G401 (cell line): ENCODE data around the gene TMEM59. TPM values are rescaled to one million over a fixed set of nuclear protein-coding genes. Genes with fewer than 3 reads are reported as not detected.
"Not testable (repeated sequence)": the region's sequence is repeated elsewhere in the genome, so short reads cannot be mapped to it uniquely, and the experiment has no call there.

Experiments
- DNase-seq: peaks from one replicate; pipeline ENCODE4 v3.0.0-alpha.2; 2015; ENCODE audit warnings: low spot score
- in situ Hi-C: cut with HindIII; loops from 2 replicates; pipeline ENCODE4 v1.10.0; 2016; ENCODE audit warnings: low sequenced_read_pairs, mixed read lengths
- total RNA-seq: library from RNA; depleted of rRNA; stranded (reverse); fragments of >200 nt; shearing (Covaris generic); gene quantifications from 2 replicates; pipeline ENCODE4 v1.2.3, GENCODE V29; 2014

TMEM59 gene
- total RNA-seq, 1 experiment from 2014 or later: 126 TPM

DNA sequence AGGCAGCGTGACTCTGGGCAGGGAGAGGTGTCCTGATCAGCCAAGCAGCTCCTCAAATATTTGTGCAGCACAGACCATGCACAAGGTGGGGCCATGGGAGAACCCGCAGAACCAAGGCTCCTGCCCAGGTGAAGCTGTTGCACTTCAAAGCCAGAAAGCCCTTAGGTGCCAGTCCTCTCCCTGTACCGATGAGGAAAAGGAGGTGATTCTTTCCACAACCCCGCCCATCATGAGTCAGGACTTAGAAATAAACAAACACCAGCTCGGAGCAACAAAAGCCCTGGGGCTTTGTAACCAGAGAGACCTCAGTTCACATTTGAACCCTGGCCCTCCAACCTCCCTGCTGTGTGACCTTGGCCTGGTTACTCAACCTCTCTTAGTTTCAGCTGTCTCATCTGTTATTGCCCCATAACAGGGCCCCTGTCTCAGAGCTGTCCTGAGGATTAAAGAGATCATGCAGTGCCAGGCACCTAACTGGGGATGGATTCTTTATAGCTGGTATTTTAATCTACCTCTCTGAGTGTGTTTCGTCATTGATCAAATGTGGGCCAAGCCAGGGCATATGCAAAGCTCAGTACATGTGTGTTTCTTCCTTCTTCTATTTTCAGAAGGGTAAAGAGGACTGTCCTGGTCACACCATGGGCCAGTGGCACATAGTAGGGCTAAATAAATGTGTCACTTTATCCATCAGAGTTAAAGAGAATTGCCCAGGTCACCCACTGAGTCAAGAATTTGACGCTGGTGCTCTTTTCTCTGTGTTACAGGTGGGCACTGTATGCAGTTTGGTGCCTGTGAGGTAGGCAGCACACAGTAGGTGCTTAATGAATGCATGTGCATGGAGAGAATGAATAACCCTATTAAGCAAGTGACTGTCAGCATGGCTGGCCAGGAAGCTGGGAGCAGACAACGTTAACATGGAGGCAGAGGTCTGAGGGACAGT is 36.4 kb downstream of the TMEM59 start:
- DNase-seq: no peak
- in situ Hi-C loops: no loop called here

DNA sequence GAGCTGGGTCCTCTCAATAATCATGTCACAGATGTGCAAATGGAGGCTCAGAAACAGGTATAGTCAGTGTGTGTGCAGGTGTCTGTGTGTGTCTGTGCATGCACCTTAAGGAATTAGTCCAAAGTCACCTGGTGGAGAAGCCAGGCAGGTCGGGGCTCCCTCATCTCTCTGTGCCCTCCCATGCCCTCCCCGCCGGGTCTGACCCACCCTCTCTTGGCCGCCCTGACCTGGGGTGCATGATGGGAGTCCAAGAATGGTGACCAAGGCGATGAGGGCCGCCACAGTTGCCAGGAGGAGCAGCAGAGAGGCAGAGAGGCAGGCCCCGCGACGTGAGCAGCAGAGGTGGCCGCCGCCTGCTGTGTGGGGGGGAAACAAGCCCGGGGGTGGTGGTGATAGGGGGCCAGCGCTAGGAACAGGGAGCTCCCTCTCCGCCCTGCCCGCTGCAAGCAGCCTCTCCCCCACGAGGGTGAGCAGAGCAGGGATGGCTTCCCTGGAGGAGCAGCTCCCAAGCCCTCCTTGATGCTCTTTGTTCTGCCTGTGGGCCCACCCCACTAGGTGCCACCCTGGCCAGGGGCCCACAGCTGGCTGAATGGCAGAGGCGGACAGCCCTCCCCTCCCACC is 38.9 kb downstream of the TMEM59 start:
- in situ Hi-C loops: no loop called here
- no peak for DNase-seq

DNA sequence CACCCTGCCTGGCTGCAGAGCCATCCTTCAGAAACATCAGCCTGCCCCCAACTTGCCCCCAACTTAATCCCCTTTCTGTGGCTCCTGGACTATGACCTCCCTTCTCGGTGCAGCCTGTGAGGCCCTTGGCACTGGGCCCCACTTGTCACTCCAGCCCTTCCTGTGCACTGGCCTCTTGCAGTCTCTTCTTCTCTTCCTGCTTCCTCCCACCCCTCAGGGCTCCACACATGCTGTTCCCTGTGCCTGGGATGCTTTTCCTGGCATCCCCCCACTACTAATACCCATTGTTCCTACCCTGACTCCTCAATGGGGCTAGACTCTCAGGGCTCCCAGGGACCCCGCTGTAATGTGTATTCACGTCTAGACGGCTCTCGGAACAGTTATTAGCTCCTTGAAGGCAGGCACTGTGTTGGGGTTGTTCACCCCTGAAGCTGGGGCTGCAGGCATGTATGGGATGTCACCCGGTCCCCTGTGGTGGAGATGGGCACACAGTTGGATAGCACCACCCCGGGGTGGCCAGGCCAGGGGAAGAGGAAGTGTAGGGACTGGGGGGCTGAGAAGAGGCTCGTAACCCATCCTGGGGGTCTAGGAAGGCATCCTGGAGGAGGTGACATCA is 39.5 kb downstream of the TMEM59 start:
- in situ Hi-C loops: no loop called here
- DNase-seq: no peak

DNA sequence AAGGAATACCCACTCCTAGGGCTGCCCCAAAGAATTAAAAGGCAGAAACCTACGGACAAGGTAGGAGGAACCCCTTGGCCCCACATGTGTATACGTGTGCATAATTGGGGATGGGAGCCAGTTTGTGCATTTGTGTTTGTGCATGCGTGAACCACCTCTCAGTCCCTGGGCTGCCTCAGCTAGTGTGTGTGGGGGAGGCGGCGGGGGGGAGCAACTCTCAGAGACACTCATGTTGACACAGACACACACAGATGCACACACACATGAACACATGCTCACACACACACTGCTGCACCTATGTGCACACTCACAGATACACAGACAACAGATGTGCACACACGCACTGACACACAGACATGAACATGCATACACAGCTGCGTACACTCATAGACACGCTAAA is 40.1 kb downstream of the TMEM59 start:
- in situ Hi-C loops: no loop called here
- DNase-seq: no peak

DNA sequence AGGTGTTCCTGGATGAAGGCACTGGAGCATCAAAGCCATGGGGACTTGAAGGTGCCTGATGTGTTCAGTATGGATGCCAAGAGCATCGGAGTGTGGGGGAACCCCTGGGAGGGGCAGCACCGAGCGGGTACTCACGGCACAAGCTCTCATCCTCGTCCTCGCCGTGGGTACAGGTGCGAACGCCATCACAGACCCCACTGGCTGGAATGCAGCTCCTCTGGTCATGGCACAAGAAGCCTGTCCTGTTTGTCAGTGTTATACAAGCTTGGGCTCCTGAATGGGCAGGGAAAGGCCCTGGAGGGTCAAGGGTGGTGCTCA is 41.0 kb downstream of the TMEM59 start:
- in situ Hi-C loops: no loop called here
- no peak for DNase-seq

DNA sequence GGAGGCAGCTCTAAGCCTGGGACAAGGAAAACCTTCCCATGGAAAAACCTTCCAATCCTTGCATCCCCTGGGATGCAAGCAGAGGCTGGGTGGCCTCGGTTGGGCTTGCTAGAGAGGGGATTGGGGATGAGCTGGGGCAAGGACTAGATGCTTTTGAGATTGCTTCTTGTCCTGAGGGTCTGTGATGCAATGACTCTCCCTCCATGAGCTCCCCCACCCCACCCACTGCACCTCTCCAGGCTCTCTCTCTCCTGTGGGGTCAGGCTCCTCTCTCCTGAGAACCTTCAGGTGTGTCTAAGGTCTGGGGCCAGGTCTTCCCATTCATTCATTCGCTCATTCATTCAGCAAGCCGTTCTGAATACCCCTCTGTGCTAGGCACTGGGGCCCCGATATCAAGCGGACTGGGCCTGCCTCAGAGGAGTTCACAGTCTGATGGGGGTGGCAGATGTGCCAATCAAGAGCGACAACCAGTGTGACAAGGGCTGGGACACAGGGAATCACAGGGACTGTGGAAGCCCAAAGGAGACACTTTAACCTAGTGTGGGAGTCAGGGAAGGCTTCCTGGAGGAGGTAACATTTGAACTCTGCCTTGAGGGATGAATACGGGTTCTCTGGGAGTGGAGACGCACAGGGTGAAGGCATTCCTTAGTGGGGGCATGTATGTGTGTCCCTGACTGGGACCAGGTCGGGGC is 41.5 kb downstream of the TMEM59 start:
- no peak for DNase-seq
- in situ Hi-C loops: no loop called here

DNA sequence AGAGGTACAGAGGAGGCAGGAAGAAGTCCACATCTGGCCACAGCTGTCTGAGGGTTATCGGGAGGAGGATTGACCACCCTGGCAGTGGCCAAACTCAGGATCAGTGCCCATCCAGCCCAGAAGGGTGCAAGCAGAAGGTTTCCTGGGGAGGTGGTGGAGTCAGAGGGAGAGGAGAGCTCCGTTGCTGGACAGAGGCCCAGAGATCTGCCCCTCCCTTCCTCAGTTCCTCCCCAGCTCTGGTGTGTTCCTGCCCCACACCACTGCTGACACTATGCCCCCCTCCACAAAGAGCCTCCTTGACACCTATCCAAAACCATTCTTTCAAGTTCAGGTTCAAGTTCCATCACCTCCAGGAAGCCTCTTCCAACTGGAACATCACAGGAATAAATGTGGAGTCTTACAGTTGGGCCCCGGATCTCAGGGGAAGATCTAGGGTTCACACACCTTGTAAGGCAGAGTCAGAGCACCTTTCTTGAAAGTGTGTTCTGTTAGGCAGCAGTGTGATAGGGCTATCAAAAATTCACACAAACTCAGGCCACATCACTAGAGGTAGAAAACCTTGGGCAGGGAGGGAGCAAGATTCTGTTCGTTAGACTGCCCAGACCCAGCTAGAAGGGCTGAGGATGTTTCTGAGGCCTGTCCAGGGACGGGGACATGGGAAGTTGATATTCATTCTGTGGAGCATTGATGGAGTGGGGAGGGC is 42.4 kb downstream of the TMEM59 start:
- no peak for DNase-seq
- in situ Hi-C loops: no loop called here

DNA sequence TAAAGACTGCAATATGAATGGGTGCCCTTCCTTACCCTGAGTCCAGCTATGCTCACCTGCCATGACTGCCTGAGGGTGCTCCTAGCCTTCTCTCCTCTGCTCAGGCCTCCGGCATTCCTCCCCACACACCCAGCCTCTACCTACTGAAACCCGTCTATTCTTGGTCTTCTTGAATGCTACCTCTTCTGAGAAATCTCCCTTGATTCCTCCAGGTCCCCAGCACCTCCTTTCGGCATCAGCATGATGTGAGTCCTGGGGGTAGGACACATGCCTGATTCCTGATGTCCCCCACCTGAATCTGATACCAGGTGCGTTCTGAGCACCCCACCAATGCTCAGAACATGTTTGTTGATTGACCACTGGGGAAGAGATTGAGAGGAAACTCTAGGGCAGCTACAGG is 43.6 kb downstream of the TMEM59 start:
- in situ Hi-C loops: no loop called here

DNA sequence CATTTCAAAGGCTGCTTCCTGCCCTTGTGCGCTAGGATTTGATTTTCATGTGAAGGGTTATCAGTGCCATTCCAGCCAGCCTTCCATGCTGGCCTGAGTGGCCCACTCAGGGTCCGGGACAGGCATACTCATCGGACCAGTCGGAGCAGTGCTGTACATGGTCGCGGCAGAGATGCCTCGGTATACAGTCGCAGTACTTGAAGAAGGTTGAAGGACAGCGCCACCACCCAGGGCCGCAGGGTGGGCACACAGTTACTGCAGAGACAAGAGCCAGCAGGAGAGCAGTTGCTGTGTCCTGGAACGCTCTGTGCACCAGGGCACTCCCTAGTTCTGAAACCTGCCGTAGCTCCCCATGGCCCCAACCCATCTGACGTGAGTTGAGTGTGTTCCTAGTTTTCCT is 44.1 kb downstream of the TMEM59 start:
- no peak for DNase-seq
- in situ Hi-C loops: no loop called here

More for the DNA sequence above, 43.6 kb downstream of the TMEM59 start:
- DNase-seq: no peak

DNA sequence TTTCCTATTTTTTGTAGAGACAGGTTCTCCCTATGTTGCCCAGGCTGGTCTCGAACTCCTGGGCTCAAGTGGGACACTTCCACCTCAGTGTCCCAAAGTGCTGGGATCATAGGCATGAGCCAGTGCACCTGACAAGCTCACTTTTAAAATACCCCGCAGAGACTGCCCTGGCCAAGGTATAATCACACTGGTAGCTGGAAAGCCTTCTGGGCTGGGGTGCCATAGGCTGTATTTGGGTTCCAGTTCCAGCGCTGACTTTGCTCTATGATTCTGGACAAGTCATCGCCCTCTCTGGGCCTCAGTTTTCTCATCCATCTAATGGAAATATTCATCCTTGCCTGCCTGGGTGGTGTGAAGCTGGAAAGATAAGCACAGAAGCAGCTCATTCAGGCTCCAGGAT is 45.4 kb downstream of the TMEM59 start:
- no peak for DNase-seq
- in situ Hi-C loops: no loop called here

DNA sequence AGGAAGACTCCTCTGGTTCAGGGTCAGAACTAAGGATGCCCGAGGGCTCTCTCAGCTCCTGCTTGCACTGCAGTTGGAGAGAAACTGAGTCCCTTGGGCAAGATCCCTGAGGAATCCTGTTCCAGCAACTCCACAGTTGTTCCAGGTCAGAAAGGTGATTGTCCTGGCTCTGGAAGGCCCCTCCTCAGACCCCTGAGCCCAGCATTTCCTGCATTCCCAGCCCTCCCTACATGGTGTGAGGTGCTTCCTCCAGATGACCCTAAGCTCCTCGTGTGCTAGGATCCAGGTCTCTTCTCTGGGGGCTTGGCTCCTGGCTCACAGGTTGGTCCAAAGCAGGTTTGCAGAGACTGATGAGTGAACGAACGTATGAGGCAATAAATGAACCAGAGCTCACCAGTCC is 46.5 kb downstream of the TMEM59 start:
- DNase-seq: no peak
- in situ Hi-C loops: no loop called here

DNA sequence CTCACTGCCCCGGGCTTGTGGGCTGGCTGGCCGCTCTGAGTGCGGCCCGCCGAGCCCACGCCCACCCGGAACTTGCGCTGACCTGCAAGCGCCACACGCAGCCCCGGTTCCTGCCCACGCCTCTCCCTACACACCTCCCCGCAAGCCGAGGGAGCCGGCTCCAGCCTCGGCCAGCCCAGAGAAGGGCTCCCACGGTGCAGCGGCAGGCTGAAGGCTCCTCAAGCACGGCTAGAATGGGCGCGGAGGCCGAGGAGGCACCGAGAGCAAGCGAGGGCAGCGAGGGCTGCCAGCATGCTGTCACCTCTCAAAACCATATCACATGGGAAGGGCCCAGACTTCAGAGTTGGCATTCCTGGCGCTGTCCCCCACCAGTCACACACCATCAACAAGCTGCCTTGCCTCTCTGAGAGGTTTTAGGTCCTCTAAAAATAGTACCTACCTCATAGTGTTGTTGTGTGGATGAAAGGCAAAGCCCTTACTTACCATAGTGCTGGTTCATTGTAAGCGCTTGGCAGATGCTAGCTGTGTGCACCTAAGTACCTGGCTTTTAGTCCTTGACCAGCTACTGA is 48.4 kb downstream of the TMEM59 start:
- in situ Hi-C loops: no loop called here
- no peak for DNase-seq

DNA sequence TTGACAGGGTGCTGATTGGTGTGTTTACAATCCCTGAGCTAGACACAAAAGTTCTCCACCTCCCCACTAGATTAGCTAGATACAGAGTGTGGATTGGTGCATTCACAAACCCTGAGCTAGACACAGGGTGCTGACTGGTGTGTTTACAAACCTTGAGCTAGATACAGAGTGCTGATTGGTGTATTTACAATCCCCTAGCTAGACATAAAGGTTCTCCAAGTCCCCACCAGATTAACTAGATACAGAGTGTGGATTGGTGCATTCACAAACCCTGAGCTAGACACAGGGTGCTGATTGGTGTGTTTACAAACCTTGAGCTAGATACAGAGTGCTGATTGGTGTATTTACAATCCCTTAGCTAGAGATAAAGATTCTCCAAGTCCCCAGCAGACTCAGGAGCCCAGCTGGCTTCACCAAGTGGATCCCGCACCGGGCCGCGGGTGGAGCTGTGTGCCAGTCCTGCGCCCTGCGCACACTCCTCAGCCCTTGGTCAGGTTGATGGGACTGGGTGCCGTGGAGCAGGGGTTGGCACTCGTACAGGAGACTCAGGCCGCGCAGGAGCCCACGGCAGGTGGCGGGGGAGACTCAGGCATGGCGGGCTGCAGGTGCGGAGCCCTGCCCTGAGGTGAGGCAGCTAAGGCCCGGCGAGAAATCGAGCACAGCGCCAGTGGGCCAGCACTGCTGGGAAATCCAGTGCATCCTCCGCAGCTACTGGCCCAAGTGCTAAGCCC is 49.1 kb downstream of the TMEM59 start:
- DNase-seq, in situ Hi-C loops: not testable (repeated sequence)

DNA sequence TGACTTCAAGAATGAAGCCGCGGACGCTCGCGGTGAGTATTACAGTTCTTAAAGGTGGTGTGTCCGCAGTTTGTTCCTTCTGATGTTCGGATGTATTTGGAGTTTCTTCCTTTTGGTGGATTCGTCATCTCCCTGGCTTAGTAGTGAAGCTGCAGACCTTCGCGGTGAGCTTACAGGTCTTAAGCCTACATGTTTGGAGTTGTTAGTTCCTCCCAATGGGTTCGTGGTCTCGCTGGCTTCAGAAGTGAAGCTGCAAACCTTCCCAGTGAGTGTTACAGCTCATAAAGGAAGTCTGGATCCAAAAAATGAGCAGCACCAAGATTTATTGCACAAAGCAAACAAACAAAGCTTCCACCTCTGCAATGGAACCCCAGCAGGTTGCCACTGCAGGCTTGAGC is 49.8 kb downstream of the TMEM59 start:
- no peak for DNase-seq
- in situ Hi-C loops: no loop called here

DNA sequence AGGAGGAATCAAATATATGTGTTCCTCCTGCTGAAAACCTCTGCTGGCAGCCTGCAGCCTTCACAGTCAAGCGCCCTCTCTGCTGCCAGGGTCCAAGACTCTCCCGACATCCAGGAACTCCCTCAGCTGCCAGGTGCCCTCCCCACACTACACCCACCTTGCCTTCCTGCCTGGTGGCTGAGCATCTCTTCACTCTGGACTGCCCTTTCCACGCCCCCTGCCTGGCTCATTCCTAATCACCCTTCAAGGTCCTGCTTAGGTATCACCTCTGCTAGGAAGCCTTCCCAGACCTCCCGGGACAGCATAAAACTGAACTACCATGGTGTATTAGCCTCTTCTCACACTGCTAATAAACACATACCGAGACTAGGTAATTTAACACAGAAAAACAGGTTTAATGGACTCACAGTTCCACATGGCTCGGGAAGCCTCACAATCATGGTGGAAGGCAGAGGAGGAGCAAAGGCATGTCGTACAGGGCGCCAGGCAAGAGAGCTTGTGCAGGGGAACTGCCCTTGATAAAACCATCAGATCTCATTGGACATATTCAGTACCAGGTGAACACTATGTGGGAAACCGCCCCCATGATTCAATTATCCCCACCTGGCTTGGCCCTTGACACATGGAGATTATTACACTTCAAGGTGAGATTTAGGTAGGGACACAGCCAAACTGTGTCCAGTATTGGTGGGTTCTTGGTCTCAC is 50.3 kb downstream of the TMEM59 start:
- no peak for DNase-seq
- in situ Hi-C loops: no loop called here

DNA sequence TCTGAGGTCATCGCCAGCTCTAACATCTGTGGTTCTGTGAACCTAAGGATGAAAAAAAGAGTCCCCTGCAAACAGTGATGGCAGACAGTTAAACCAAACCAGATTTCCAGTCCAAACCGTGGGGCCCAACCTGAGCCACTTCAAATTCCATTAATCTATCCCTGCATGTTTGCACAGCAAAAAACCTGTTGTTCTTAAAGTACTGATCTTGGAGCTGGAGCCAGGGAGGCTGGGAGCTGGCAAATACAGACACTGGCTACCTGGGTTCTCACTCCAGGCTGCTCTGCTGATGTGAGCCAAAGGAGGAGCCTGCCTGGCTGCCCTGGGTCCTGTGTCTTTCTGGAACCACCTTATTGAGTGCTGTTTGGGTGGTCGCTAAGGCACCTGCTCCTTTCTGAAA is 51.4 kb downstream of the TMEM59 start:
- in situ Hi-C loops: no loop called here
- no peak for DNase-seq

DNA sequence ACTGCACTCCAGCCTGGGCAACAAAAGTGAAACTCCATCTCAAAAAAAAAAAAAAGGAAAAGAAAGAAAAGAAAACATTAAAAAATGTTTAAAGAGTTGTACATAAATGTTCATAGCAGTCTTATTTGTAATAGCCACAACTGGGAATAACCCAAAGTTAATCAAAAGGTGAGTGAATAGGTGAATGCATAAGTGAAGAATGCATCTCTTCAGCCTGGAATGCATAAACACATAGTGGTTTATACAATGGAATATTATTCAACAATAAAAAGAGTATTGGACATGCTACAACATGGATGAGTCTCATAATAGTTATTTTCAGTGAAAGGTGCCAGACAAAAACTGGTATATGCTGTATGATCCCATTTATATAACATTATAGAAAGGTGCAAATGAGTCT is 53.1 kb downstream of the TMEM59 start:
- DNase-seq: no peak
- in situ Hi-C loops: no loop called here

DNA sequence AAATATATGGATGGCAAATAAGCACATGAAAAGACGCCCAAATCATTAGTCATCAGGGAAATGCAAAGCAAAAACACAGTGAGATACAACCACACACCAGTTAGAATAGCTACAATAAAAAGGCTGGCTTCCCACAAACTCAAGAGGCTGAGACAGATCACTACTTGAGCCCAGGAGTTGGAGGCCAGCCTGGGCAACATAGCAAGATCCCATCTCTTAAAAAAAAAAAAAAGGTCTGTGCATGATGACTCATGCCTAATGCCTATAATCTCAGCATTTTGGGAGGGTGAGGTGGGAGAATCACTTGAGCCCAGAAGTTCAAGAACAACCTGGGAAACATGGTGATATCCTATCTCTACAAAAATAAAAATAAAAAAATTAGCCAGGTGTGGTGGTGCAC is 54.8 kb downstream of the TMEM59 start:
- in situ Hi-C loops: no loop called here
- no peak for DNase-seq
